DND-41 (cell line): ENCODE measurements around the gene SNAPC2.

Experiments
- EZH2 ChIP-seq: IDR thresholded peaks from 3 replicates; pipeline ENCODE4 v1.6.1; 2012; ENCODE audit warnings: borderline replicate concordance, low read depth, mild to moderate bottlenecking, moderate library complexity, low read length, inconsistent platforms; ENCODE audit not compliant: severe bottlenecking
- TF ChIP-seq, protein P1 (sequence below): IDR thresholded peaks from 2 replicates; pipeline ENCODE4 v1.5.1; 2012; ENCODE audit warnings: borderline replicate concordance, low read length, moderate library complexity, mild to moderate bottlenecking; ENCODE audit not compliant: poor library complexity, severe bottlenecking; ENCODE audit errors: extremely low read depth

DNA sequence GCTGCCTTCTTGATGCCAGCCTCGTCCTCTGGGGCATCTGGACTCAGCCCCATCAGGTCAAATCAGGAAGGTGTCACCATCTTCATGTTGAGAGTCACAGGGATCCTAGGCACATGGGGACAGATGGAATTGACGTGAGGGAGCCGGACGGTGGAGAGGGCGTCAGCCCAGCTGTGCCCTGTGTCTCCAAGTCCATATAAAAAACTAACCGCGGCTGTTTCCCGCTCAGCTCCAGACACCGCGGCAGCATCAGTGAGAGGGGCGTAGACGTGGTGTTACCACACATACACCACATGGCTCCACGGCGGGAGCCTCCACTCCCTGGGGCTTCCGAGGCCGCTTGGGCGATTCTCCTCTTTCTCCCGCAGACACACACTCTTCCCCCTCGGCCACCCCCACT is 40.3 kb upstream of the SNAPC2 start:
- TF ChIP-seq, protein P1, sequence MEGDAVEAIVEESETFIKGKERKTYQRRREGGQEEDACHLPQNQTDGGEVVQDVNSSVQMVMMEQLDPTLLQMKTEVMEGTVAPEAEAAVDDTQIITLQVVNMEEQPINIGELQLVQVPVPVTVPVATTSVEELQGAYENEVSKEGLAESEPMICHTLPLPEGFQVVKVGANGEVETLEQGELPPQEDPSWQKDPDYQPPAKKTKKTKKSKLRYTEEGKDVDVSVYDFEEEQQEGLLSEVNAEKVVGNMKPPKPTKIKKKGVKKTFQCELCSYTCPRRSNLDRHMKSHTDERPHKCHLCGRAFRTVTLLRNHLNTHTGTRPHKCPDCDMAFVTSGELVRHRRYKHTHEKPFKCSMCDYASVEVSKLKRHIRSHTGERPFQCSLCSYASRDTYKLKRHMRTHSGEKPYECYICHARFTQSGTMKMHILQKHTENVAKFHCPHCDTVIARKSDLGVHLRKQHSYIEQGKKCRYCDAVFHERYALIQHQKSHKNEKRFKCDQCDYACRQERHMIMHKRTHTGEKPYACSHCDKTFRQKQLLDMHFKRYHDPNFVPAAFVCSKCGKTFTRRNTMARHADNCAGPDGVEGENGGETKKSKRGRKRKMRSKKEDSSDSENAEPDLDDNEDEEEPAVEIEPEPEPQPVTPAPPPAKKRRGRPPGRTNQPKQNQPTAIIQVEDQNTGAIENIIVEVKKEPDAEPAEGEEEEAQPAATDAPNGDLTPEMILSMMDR: no peak
- no peak for TF ChIP-seq EZH2
